Measurements from ENCODE around the gene FFAR1. TPM values are rescaled to one million over a fixed set of nuclear protein-coding genes. Genes with fewer than 3 reads are reported as not detected.

The FFAR1 gene
- polyA plus RNA-seq, 1 donor (not counting 4 experiments of a cell fraction or from before 2014, with no cell fraction given), result not detected

DNA sequence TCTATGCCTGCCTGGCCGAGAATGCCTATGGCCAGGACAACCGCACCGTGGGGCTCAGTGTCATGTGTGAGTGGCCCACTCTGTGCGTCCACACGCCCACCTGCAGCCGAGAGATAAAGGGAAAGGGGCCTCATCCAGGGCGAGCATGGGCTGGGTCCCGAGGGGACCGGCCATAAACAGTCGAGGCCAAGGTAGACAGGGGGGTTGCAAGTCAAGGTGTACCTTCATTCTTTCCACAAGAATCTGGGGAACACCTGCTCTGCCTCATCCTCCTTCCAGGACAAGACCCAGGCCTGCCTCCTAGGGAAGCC, 47.4 kb upstream of the FFAR1 start:
- no peaks in the 10 kb centered on the region for H3K9me3 ChIP-seq (ENCODE audit: control insufficient read depth, low read depth, low read length)
- no peak overlapping the region for H3K4me2 ChIP-seq (ENCODE audit: control insufficient read depth, extremely low read depth, insufficient read depth, low read depth, low read length)
- H3K9me1 ChIP-seq (ENCODE audit: control insufficient read depth, extremely low read depth, insufficient read depth, low read length), result no peaks in the 10 kb centered on the region
- TF ChIP-seq EZH2 (IDR thresholded peaks at IDR 0.05; ENCODE audit: low read length), result no peak
- TF ChIP-seq, protein P1, sequence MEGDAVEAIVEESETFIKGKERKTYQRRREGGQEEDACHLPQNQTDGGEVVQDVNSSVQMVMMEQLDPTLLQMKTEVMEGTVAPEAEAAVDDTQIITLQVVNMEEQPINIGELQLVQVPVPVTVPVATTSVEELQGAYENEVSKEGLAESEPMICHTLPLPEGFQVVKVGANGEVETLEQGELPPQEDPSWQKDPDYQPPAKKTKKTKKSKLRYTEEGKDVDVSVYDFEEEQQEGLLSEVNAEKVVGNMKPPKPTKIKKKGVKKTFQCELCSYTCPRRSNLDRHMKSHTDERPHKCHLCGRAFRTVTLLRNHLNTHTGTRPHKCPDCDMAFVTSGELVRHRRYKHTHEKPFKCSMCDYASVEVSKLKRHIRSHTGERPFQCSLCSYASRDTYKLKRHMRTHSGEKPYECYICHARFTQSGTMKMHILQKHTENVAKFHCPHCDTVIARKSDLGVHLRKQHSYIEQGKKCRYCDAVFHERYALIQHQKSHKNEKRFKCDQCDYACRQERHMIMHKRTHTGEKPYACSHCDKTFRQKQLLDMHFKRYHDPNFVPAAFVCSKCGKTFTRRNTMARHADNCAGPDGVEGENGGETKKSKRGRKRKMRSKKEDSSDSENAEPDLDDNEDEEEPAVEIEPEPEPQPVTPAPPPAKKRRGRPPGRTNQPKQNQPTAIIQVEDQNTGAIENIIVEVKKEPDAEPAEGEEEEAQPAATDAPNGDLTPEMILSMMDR (optimal IDR thresholded peaks at IDR 0.05 in 1 of 3, IDR thresholded peaks at IDR 0.05 in 1 of 3, conservative IDR thresholded peaks at IDR 0.05 in 1 of 3; ENCODE audit: extremely low read depth in 1 of 3, insufficient read depth in 2 of 3, low read length in 3 of 3), result no peak
- H3K4me3 ChIP-seq (ENCODE audit: control insufficient read depth in 2 of 3, extremely low read depth in 1 of 3, insufficient read depth in 2 of 3, low read depth in 1 of 3, low read length in 3 of 3), result no peak overlapping the region
- H3K27me3 ChIP-seq (ENCODE audit: control insufficient read depth, extremely low read depth, insufficient read depth, low read length), result peaks cover 10% of the 10 kb centered on the region
- no peak for FAIRE-seq
- no peak overlapping the region for H3K27ac ChIP-seq (ENCODE audit: control insufficient read depth, insufficient read depth, low read length)
- no peaks in the 10 kb centered on the region for H4K20me1 ChIP-seq (ENCODE audit: control insufficient read depth, extremely low read depth, insufficient read depth, low read length)
- no peaks in the 10 kb centered on the region for H3K79me2 ChIP-seq (ENCODE audit: control insufficient read depth, insufficient read depth, low read length)
- no peak overlapping the region for H3K9ac ChIP-seq (ENCODE audit: control insufficient read depth, extremely low read depth, insufficient read depth, low read length)
- DNase-seq (ENCODE audit: low read depth, low spot score), result no peak
- dilution Hi-C loops (cut with MboI; ENCODE audit: extremely low pct_ligation_motif_present, low sequenced_read_pairs), result no loop called here
- no peak overlapping the region for H2AFZ ChIP-seq (ENCODE audit: control insufficient read depth, low read length)
- H3K36me3 ChIP-seq (ENCODE audit: control insufficient read depth in 2 of 2, extremely low read depth in 1 of 2, insufficient read depth in 2 of 2, low read length in 2 of 2), result no peaks in the 10 kb centered on the region
- no peaks in the 10 kb centered on the region for H3K4me1 ChIP-seq (ENCODE audit: control insufficient read depth, extremely low read depth, insufficient read depth, low read length)

DNA sequence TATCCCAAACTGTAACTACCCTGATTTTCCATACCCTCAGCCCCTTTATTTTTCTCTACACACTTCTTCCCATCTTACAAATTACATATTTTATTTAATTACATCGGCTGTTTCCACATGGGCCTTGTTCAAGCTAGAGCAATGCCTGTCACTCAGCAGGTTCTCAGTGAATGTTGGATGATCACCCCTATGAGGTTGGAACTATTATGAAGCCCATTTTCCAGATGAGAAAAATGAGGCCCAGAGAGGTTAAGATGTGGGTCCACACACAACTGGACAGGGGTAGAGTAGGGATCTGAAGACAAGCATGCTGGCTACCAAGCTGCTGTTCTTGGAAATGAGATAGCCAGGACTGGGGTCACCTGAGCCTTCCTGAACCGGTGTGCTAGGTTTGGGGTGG, 45.7 kb upstream of the FFAR1 start:
- Histone ChIP-seq H3K9ac (ENCODE audit: control insufficient read depth, extremely low read depth, insufficient read depth, low read length) (no peak overlapping the region), H3K9me3 (ENCODE audit: control insufficient read depth, low read depth, low read length) (no peaks in the 10 kb centered on the region), H3K36me3 (ENCODE audit: control insufficient read depth in 2 of 2, extremely low read depth in 1 of 2, insufficient read depth in 2 of 2, low read length in 2 of 2) (no peaks in the 10 kb centered on the region), H3K4me2 (ENCODE audit: control insufficient read depth, extremely low read depth, insufficient read depth, low read depth, low read length) (no peak overlapping the region), H3K27ac (ENCODE audit: control insufficient read depth, insufficient read depth, low read length) (no peak overlapping the region), H3K4me3 (ENCODE audit: control insufficient read depth in 2 of 3, extremely low read depth in 1 of 3, insufficient read depth in 2 of 3, low read depth in 1 of 3, low read length in 3 of 3) (no peak overlapping the region), H3K9me1 (ENCODE audit: control insufficient read depth, extremely low read depth, insufficient read depth, low read length) (no peaks in the 10 kb centered on the region), H3K4me1 (ENCODE audit: control insufficient read depth, extremely low read depth, insufficient read depth, low read length) (no peaks in the 10 kb centered on the region), H4K20me1 (ENCODE audit: control insufficient read depth, extremely low read depth, insufficient read depth, low read length) (no peaks in the 10 kb centered on the region), H3K79me2 (ENCODE audit: control insufficient read depth, insufficient read depth, low read length) (no peaks in the 10 kb centered on the region), H3K27me3 (ENCODE audit: control insufficient read depth, extremely low read depth, insufficient read depth, low read length) (no peaks in the 10 kb centered on the region), H2AFZ (ENCODE audit: control insufficient read depth, low read length) (no peak overlapping the region)
- dilution Hi-C loops (cut with MboI; ENCODE audit: extremely low pct_ligation_motif_present, low sequenced_read_pairs), result no loop called here
- no peak for FAIRE-seq
- TF ChIP-seq, protein P1 (optimal IDR thresholded peaks at IDR 0.05 in 1 of 3, IDR thresholded peaks at IDR 0.05 in 1 of 3, conservative IDR thresholded peaks at IDR 0.05 in 1 of 3; ENCODE audit: extremely low read depth in 1 of 3, insufficient read depth in 2 of 3, low read length in 3 of 3), result no peak
- no peak for TF ChIP-seq EZH2 (IDR thresholded peaks at IDR 0.05; ENCODE audit: low read length)
- DNase-seq (ENCODE audit: low read depth, low spot score), result no peak

Measured in keratinocyte (primary cell).